Stimulated activated CD8-positive, alpha-beta memory T cell treated with anti-CD3 and anti-CD28 coated beads, Interleukin-7, amount 100 ng/mL, for 24 hours (primary cell): ENCODE data around the gene RGS7.
"Not testable (repeated sequence)": the region's sequence is repeated elsewhere in the genome, so short reads cannot be mapped to it uniquely, and the experiment has no call there.

ENCODE experiments used
- DNase-seq: peaks from one replicate; pipeline ENCODE4 v3.0.0-alpha.2; 2020; ENCODE audit warnings: low read depth

RGS7 gene

DNA sequence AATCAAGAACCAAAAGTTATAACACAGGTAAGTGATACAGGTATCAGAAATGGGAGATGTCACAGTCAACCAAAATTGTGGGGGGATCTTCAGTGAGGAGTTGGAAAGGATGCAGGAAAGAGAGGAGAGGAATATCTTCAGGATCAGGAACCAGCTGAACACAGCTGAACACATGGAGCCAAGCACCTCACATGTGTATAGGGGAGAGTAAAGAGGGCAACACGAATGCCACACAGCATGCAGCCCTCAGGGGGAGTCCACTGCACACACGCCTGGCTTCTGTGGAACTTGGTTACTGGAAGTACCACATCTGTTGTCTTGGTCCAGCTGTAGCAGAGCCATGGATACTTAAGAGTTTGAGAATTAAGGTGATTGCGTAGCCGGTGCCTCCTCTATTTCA lies 218.8 kb downstream of the RGS7 start:
- no peak for DNase-seq

DNA sequence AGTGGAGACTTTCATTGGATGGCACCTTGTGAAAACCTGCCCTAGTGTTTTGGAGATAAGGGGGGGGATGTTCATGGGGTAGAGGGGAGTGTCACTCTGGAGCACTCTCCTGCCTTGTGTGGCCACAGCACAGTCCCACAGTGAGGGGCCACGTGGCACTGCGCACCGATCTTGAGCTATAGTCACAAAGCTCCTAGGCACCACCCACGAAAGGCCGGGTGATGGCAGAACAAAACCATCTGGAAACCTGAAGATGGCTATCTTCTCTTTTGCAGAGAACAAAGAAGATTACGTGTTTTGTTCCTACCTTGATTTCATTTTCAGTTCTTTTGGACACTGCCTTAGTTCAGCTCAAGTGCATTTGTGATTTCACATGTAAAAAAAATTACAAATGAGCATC lies 220.6 kb downstream of the RGS7 start:
- no peak for DNase-seq

DNA sequence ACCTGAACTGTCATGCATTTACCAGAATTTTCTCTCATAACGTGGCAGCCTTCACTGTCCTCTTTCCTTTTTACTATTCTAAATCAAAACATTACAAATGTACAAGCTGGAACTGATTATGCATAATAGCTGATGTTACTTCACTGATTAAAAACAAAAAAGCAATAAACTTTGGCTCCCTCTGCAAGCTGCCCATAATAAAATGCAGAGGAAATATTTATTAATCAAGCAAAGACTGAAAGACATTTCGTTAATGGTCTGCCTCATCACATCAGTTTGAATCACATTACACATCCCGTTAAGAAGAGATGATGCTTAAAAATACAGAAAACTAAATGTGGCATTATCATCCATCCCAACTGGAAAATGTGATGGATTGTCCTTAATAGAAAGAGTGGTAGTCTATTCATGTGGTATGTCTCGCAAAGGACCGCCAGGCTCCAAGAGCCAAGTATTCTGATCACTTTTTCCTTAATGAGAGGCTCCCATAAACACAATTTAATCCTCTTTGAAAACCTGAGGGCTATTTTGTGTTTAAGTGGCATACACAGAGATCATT lies 225.3 kb downstream of the RGS7 start:
- no peak for DNase-seq

DNA sequence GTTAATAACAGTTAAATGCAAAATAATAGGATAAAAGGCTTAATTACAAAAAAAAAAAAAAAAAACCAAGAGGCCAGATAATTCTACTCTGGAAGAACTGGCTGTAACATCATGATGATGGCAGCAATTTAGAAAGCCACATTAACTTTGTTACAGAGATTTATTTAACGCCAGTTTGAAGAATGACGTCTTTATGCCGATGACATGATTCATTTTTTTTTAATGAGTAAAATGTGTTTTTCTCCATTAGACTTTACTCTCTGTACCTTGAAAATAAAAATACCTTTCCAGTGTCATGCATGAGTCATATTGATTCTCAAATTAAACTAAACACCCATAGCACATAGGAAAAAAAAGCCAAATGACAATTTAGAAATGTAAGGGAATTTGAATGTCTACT lies 226.1 kb downstream of the RGS7 start:
- DNase-seq = no peak

DNA sequence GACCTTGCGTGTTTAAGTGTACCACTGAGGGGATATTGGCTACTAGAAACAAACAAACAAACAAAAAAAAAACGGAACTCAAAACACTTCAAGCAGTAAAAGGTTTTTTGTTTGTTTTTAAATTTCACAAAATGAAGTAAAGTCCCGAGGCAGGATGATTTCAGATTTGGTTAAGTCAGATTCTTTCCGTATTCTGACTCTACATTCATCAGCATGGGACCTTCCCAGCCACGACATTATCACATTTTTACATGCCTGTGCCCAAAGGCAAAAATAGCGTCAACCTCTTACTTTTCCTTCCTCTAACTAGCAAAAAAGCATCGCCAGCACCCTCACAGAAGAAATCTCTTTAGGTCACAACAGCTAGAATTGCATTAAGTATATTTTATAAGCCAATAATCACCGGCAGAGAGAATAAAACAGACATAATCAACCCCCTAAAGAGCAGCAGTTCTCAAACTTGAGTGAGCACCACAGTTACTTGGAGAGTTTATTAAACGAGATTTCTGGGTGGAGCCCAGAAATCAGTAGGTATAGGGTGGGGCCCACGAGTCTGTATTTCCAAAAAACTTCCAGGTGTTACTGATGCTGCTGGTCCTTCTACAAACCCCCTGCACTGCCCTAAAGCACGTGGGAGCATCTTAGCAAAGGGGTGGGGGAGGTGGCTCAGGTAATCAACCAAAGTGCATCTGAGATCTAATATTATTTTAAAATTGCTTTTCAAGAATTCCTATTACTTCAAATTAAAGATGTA lies 227.6 kb downstream of the RGS7 start:
- DNase-seq = no peak

DNA sequence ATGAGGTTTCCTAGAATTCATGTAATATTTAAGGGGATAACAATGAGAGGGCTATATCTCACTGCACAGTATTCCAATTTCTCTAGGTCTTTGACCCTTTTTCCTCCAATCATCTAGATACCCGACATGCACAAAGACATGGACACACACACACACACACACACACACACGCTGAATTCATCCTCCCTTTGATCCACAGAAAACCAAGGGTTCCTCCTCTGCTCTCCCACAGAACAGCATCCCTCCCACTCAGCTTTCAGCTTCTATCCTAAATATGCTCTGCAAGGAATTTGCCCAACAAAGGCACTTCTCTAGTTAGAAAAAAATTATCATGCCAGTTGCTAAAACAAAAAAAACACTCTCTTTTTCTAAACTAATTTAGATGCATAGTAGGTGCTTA lies 231.7 kb downstream of the RGS7 start:
- no peak for DNase-seq

DNA sequence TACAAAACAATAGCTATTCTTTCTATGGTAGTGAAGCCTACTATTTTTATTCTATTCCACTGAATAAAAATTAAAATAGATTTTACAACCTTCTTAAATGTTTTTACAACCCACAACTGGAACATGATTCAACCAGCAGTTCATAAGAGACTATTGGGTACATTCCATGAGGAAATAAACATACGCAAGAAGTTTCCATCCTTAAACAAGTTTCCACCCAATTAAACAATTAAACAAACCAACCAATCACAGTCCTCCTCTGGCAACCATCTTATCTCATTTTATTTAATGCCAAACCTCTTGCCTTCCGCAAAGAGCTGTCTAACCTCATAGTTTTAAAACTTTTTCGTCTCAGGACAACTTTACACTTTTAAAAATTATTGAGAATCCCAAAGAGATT lies 239.0 kb downstream of the RGS7 start:
- no peak for DNase-seq

DNA sequence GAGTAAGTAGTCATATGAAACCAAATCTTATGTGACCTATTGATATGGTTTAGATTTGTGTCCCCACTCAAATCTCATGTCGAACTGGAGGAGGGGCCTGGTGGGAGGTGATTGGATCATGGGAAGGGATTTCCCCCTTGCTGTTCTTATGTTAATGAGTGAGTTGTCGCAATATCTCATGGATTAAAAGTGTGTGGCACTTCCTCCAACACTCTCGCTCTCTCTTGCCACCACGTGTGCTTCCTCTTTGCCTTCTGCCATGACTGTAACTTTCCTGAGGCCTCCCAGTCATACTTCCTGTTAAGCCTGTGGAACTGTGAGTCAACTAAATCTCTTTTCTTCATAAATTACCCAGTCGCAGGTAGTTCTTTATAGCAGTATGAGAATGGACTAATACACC lies 241.2 kb downstream of the RGS7 start:
- no peak for DNase-seq

DNA sequence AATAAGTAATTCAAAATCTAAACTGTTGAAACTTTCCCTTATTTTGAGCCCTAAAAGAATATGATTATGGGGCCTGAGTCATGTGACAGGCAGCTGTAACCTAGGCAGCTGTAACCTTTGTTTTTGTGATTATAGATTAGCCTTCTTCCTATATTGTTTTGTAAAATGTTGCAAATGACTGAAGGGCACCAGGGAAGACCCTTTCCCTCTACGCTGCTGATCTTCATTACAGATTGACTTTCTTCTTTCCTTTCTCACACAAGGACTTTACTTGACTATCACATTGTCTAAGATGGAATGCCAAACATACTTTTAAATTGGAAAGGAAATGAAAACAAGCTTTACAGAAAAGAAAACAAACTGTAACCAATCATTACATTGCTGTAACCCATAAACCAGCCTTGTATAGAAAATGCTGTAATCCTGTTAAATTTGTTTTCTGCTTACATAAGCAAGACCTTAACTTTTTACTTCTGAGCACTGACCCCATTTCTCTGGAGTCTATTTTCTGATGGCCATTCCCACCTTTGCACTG lies 242.2 kb downstream of the RGS7 start:
- no peak for DNase-seq

DNA sequence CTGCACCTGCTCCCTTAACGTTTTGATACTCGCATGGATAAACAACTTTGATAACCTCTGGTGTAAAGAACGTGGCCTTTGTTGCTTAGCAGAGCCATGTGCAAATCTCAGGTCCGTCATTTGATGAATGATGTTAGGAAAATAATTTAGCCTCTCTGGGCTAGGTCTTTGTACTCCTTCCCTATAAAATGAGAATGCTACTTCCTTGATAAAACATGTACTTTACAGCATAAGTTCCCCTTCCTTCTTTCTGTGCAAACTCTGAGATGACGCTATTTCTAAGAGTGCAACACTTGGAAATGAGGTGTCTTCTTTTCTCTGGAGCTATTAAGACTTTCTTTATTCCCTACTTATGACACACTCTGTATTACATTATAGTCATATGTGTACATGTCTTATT lies 243.4 kb downstream of the RGS7 start:
- no peak for DNase-seq

DNA sequence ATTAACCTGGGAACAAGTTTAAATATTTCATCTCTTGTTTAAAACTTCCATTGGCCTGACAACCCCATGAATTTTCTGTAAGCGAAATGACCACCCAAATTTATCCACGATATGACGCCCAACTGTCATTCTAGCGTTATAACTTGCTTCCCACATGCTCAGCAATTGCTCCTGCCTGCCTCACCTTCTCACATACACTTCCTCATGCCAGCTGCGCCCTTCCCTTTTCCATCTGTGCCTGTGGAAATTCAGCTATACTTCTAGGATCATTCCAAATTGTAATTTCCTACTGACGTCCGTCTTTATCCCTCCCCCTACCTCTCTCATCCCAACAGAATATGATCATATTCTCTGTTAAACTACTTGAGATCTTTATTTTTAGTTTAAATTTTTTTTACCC lies 248.0 kb downstream of the RGS7 start:
- DNase-seq = no peak

DNA sequence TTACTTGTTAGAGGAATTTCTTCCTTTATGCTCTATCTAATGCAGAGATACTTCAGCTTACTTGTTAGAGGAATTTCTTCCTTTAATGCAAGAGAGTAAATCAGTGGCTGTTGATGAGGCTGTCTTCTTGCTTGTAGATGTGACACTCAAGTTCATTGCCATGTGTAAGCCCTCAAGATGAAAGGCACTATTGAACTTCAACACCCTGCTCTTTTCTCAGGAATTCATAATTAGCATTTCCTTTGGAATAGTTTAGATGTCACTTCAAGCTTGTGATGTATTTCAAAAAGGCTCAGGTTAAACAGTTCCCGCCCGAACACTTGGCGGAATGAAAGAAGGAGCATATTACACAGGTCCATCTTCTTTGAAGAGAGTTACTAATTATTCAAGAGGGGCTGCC lies 251.9 kb downstream of the RGS7 start:
- no peak for DNase-seq

DNA sequence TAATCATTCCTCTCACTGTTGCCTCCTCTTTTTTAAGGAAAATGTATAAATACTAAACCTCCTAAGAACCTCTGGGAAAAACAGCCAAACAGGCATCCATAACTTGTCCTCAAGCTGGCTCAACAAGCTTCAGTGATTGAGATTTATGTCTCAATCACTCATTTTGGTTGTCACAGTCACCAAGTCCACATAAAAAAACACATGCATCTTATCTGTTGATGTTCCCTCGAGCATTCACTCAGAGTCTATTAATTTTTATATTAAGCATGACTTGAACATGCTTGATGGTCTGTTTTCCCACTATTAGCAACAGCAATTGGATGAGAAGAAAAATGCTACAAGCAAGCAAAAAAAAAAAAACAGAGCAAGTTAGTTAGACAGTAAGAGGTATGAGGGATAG lies 254.3 kb downstream of the RGS7 start:
- DNase-seq = no peak

DNA sequence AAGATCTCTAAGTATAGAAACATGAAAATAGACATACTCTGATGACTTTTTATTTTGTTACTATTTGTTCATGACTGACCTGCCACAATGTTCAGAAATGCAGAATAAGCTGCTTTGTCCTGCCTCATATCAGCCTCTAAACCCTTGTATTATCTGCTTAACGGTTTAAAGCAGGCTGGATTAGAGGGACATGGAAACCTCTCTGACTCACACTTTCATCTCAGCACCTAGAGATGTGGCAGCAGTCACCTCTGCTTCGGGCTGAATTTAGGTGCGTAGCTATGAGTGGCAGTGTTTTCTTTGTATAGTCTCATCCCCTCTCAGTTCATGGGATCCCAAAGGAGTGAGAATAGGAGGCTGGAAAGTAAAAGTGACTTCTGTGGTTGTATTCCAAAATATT lies 255.4 kb downstream of the RGS7 start:
- DNase-seq = no peak

DNA sequence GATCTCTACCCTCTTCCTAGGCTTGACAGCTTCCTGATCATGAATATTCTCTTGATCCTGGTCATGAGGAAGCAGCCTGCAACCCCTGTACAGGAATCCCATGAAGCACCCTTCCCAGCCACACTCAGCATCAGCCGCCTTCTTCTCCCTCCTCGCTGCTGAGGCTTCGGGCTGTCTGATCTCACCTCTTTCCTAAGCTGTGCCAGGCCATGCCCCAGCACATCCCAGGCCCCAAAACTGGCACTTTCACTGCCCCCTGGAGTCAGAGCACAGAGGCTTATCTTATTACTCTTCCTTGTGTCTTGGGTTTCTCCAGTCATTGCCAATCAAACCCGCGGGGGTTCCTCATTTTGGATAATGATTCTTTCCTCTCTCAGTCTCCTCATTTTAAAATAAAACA lies 259.5 kb downstream of the RGS7 start:
- no peak for DNase-seq

DNA sequence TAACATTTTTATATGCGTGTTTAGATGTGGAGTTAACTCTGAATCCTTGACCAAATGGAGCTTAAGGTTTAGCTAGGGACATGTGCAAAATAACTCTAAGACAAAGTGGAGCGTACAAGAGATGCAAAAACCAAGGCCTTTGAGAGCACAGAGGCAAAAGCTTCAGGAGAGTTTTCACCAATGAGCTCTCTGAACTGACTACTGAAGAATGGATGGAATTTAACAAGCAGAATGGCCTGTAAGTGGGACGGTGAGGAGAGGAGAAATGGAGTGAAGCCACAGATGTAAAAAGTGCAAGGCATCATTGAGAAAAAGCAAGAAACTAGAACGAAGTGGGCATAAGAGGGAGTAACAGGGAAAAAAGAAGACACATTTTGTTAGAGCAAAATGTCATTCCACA lies 260.0 kb downstream of the RGS7 start:
- no peak for DNase-seq

DNA sequence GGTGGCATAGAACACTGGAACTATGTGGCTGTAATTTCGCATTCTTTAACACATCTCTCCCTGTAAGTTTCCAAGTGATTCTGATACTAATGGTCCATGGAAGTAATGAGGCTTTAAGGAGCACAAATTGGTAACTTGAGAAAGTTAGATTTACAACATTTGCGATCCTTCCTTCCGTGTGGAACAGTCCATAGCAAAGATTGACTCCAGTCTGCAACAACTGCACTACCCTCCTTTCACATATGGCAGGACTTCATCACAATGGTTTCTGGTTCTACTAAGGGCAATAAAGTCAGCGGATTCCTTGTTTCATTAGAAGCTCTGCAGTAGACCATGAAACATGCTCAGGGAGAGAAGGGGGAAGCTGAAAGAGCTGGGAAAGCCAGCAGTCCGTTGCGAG lies 261.2 kb downstream of the RGS7 start:
- DNase-seq = no peak

DNA sequence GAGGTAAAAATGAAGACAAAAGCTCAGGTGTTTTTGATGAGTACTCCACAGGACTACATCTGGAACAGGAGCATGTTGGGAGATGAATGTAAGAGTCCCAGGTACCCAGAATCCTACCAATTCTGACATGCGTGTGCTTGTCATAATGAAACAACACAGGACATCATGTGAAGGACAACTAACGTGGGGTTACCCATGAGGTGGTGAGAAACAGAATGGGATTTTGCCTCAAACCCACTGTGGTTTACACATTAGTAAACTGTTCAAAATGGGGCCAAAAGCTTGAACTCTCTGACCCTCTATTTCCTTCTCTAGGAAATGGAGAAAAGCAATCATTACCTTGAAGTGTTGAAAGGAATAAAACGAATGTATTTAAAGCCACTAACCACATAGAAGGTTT lies 266.2 kb downstream of the RGS7 start:
- DNase-seq = no peak

DNA sequence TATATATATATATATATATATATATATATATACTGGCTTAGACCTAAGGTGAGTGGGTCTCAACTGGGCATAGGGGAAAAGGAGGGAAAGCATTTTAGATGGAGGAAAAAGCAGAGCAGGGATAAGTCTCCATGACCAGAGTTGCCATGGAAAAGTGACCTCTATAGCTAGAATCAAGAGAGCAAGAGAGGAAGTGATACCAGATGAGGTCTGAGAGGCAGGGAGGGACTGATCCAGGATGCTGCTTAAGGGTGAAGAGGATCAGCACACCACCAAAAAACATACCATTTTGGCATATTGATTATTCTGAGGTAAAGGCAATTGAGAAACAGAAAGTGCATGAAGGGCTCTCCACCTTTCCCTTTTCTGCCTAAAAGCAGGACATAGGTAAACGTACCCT lies 267.9 kb downstream of the RGS7 start:
- DNase-seq = not testable (repeated sequence)

DNA sequence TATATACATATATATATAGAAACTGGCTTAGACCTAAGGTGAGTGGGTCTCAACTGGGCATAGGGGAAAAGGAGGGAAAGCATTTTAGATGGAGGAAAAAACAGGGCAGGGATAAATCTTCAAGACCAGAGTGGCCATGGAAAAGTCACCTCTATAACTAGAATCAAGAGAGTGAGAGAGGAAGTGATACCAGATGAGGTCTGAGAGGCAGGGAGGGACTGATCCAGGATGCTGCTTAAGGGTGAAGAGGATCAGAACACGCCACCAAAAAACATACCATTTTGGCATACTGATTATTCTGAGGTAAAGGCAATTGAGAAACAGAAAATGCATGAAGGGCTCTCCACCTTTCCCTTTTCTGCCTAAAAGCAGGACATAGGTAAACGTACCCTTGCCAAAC lies 268.9 kb downstream of the RGS7 start:
- not testable (repeated sequence) for DNase-seq

DNA sequence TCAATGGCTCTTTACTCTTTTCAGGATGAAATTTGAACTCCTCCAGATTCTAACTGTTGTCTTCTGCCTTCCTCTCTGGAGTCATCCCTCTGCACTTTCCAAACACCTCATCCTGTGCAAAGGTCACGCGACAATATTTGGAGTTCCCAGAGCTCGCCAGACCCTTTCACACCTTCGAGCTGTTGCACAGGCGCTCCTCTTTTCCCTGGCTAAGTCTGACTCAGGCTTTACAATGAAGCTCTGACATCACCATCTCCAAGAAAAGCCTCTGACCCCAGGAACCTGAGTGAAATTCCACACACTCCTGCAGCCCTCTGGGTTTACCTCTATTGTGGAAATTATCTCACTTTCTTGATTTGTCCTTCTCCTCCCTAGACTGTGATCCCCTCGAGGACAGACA lies 270.3 kb downstream of the RGS7 start:
- no peak for DNase-seq

DNA sequence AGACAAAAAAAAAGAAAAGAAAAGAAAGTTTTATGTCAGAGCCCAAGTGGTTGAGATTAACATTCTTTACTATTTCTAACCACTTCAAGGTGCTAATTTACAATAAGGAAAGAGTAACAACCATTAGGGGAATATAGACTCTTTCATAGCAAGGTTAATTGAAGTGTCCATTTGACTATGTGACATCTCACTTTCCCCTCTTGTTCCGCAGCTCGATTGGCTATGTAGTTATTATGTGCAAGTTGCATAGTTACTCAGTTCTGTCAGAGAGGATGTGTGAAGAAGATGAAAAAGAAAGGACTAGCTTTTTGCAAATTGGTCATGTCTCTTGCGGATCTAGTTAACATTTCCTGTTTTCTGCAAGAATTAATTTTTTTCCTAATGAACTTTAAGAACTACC lies 273.7 kb downstream of the RGS7 start:
- no peak for DNase-seq

DNA sequence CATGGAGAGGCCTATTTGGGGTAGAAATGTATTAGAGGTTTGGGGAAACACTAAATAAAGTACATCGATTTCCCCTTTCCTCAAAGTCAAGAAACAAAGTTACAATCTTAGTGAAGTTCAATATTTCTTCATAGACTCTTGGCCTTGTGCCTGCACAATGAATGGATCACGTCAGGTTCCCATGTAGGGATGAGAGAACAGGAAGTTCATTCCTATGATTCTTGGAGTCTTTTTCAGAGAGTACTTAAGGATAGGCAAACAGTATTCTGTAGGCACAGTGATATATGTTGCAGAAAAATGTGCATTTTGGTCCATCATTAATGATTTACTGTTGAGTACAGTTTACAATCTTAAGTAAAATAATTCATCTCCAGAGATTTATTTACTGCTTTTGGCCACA lies 275.5 kb downstream of the RGS7 start:
- DNase-seq = no peak

DNA sequence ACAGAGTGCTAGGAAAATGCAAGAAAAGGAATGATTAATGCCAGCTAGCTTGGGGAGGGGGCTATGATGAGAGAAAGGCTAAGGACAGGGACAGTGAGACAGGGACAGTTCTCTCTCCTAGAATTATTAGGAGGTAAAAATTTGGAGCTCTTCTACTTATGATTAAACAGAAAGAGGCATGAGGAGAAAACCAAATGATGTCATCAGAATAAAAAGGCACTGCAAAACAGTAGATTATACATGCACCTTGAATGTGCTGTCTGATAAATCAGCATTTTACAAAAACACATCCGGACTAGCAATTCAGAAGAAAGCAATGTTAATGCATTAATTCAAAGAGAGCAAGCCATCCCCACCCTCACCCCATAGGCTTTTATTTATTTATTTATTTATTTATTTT lies 277.5 kb downstream of the RGS7 start:
- DNase-seq = no peak
